Skeletal muscle satellite cell (primary cell): ENCODE results near the gene GSTT4. TPM values are rescaled to one million over a fixed set of nuclear protein-coding genes. Genes with fewer than 3 reads are reported as not detected.
A peak's percentile ranks its signal among the peaks of the same experiment; 100 is the strongest.
"Not testable (repeated sequence)": the region's sequence is repeated elsewhere in the genome, so short reads cannot be mapped to it uniquely, and the experiment has no call there.

Experiments
- H3K27me3 ChIP-seq: 2 replicates; pipeline ENCODE4 v1.7.0; 2013; ENCODE audit warnings: low read length; ENCODE audit not compliant: control insufficient read depth, insufficient read depth
- H3K36me3 ChIP-seq: 2 replicates; pipeline ENCODE4 v1.7.0; 2013; ENCODE audit warnings: mild to moderate bottlenecking, control low read depth, low read length; ENCODE audit not compliant: insufficient read depth
- H3K4me1 ChIP-seq: 2 replicates; pipeline ENCODE4 v1.7.0; 2013; ENCODE audit warnings: low read length; ENCODE audit not compliant: control insufficient read depth, insufficient read depth
- H3K4me2 ChIP-seq: 2 replicates; pipeline ENCODE4 v1.7.0; 2013; ENCODE audit warnings: mild to moderate bottlenecking, low read length
- H3K4me3 ChIP-seq: 2 replicates; pipeline ENCODE4 v1.7.0; 2013; ENCODE audit warnings: low read length
- H3K9ac ChIP-seq: 2 replicates; pipeline ENCODE4 v1.7.0; 2013; ENCODE audit warnings: mild to moderate bottlenecking, low read depth, low read length, moderate library complexity
- H3K9me3 ChIP-seq: replicated peaks from 2 replicates; pipeline ENCODE4 v1.7.0; 2013; ENCODE audit warnings: mild to moderate bottlenecking, control low read depth, low read length
- total RNA-seq: library from RNA; depleted of rRNA; stranded (reverse); fragments of >200 nt; gene quantifications from 2 replicates; pipeline ENCODE4 v1.2.3, GENCODE V29; 2012; rRNA removed

The GSTT4 gene
- not detected in 2 replicates for total RNA-seq

DNA sequence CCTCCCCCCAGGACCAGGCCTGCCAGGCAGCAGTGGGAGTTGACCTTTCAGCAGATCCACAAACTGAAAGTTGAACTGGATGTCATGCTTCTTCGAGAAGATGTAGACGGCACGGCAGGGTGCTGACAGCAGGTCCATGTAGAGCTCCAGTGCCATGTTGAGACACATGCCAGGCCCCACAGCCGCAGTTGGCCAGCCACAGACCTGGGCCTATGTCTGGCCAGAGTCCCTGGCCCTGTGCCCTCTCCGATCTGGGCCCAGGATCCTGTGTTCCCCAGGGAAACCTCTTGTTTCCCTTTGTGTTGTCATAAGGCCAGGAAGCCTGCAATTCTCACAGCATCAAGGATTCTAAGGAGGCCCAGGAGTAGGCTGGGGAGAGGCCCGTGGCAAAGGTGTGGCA is at the start of gene GSTT4:
TSS of gene GSTT4 (minus strand) at position 253 of the 400 bp plus-strand sequence. CDS start at position 156, 97 bp downstream.
- H3K9ac ChIP-seq, result no peak within 1 kb of the TSS
- peak within 1 kb of the TSS; percentile 10 for H3K4me2 ChIP-seq

GRCh38 chr22:24054356-24054755 is 49.1 kb upstream of the GSTT4 start:
- no peak overlapping the region for H3K4me2 ChIP-seq
- H3K4me1 ChIP-seq, result peaks cover 14% of the 10 kb centered on the region
- no peak overlapping the region for H3K4me3 ChIP-seq
- no peaks in the 10 kb centered on the region for H3K9me3 ChIP-seq
- H3K27me3 ChIP-seq, result no peaks in the 10 kb centered on the region
- peaks cover 55% of the 10 kb centered on the region for H3K36me3 ChIP-seq
- no peak overlapping the region for H3K9ac ChIP-seq

More for the DNA sequence above, at the start of gene GSTT4:
- H3K9me3 ChIP-seq, result no peaks in the 10 kb centered on the region
- H3K27me3 ChIP-seq, result peaks cover 13% of the 10 kb centered on the region
- H3K36me3 ChIP-seq, result no peaks in the 10 kb centered on the region
- H3K4me3 ChIP-seq, result no peak within 1 kb of the TSS
- H3K4me1 ChIP-seq, result no peaks in the 10 kb centered on the region

- H3K9ac ChIP-seq, result no peak overlapping the region
- no peak overlapping the region for H3K4me2 ChIP-seq
- peaks cover 8% of the 10 kb centered on the region for H3K4me1 ChIP-seq
- H3K4me3 ChIP-seq, result no peak overlapping the region
- H3K27me3 ChIP-seq, result no peaks in the 10 kb centered on the region
- no peaks in the 10 kb centered on the region for H3K9me3 ChIP-seq
- peaks cover 58% of the 10 kb centered on the region for H3K36me3 ChIP-seq
Measured at GRCh38 chr22:24053481-24054226, 48.4 kb upstream of the GSTT4 start.

DNA sequence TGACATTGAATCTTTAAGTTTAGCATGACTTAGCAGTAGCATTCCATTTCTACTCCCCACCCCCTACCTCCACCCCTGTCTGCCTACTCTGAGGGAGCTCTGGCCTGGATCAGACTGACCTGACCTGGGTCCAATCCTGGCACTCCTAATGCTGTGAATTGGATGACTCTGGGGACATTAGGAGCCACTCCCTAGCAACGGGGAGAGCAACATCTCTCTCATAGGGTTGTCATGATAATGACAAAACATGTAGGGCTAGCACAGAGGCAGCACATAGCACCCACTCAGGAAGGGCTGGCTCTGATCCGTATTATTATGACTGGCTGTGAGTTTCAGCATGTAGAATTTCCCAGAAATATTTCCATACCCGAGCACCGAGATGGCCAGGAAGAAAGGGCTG is 46.3 kb upstream of the GSTT4 start:
- Histone ChIP-seq H3K4me1 (peaks cover 3% of the 10 kb centered on the region), H3K4me2 (no peak overlapping the region), H3K36me3 (peaks cover 53% of the 10 kb centered on the region), H3K27me3 (no peaks in the 10 kb centered on the region), H3K4me3 (no peak overlapping the region), H3K9ac (no peak overlapping the region), H3K9me3 (no peaks in the 10 kb centered on the region)

- Histone ChIP-seq H3K9ac (no peak overlapping the region), H3K4me2 (no peak overlapping the region), H3K27me3 (no peaks in the 10 kb centered on the region), H3K4me1 (peaks cover 8% of the 10 kb centered on the region), H3K36me3 (peaks cover 52% of the 10 kb centered on the region), H3K9me3 (no peaks in the 10 kb centered on the region), H3K4me3 (no peak overlapping the region)
Measured at GRCh38 chr22:24051028-24051427, 45.8 kb upstream of the GSTT4 start.

GRCh38 chr22:24049978-24050377 is 44.7 kb upstream of the GSTT4 start:
- H3K9ac ChIP-seq, result no peak overlapping the region
- no peak overlapping the region for H3K4me2 ChIP-seq
- peaks cover 13% of the 10 kb centered on the region for H3K4me1 ChIP-seq
- no peaks in the 10 kb centered on the region for H3K27me3 ChIP-seq
- no peaks in the 10 kb centered on the region for H3K9me3 ChIP-seq
- H3K36me3 ChIP-seq, result peaks cover 50% of the 10 kb centered on the region
- no peak overlapping the region for H3K4me3 ChIP-seq

DNA sequence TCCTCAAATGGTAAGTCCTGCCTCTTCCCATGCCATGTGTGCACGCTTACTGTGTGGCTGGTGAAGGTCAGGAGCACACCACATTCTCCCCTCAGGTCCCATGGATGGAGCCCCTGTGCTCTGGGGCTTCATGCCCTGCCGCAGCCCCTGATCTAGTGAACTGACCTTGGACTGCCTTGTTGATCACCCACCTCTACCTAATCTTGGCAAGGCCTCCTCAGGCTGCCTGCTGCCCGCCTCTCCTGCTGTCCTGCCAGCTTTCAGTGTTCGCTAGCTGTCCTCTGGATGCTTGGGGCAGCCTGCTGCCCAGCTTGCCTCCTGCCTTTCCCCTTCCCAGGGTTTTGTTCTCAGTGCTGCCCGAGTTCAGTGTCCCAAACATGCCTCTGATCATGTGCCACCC is 44.0 kb upstream of the GSTT4 start:
- H3K36me3 ChIP-seq, result peaks cover 43% of the 10 kb centered on the region
- H3K4me1 ChIP-seq, result peaks cover 16% of the 10 kb centered on the region
- H3K9ac ChIP-seq, result no peak overlapping the region
- no peak overlapping the region for H3K4me3 ChIP-seq
- H3K4me2 ChIP-seq, result no peak overlapping the region
- H3K27me3 ChIP-seq, result no peaks in the 10 kb centered on the region
- H3K9me3 ChIP-seq, result no peaks in the 10 kb centered on the region

GRCh38 chr22:24046024-24046423 is 40.8 kb upstream of the GSTT4 start:
- Histone ChIP-seq H3K4me2 (no peak overlapping the region), H3K36me3 (peaks cover 47% of the 10 kb centered on the region), H3K4me3 (no peak overlapping the region), H3K9me3 (no peaks in the 10 kb centered on the region), H3K4me1 (peaks cover 33% of the 10 kb centered on the region), H3K27me3 (no peaks in the 10 kb centered on the region), H3K9ac (no peak overlapping the region)

- Histone ChIP-seq H3K36me3 (peaks cover 36% of the 10 kb centered on the region), H3K9me3 (no peaks in the 10 kb centered on the region), H3K27me3 (no peaks in the 10 kb centered on the region), H3K4me3 (no peak overlapping the region), H3K4me1 (peaks cover 33% of the 10 kb centered on the region), H3K9ac (no peak overlapping the region), H3K4me2 (peak overlapping the region; percentile 10)
Measured at GRCh38 chr22:24043958-24044357, 38.7 kb upstream of the GSTT4 start.

DNA sequence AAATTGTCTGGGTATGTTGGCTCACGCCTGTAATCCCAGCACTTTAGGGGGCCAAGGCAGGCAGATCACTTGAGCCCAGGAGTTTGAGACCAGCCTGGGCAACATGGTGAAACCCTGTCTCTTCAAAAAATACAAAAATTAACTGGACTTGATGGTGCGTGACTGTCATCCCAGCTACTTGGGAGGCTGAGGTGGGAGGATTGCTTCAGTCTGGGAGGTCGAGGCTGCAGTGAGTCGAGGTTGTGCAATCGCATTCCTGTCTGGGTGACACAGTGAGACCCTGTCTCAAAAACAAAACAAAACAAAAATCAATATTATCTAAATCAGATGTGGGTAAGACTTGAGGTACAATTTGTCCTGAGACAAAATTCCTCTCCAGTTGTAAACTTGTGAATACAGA is 38.2 kb upstream of the GSTT4 start:
- H3K9me3 ChIP-seq, H3K27me3 ChIP-seq, H3K4me3 ChIP-seq, H3K9ac ChIP-seq: not testable (repeated sequence)
- Histone ChIP-seq H3K4me1 (peaks cover 33% of the 10 kb centered on the region), H3K4me2 (peak overlapping the region; percentile 47), H3K36me3 (peaks cover 40% of the 10 kb centered on the region)

DNA sequence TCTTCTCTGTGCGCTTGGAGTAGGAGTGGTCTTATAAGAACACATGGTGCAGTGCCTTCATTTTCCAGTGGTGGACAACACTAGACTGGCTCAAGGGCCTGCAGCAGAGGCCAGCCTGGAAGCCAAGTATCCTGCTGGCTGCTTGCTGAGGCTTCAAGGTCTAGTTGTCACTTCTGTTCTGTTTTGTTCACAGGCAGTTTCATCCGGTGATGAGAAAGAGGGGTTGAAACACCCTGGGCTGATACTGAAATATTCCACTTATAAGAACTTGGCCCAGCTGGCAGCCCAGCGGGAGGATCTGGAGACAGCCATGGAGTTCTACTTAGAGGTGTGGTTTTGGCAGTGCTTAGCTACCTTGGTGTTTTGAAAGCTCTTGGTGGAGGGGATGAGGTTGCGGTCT is 35.7 kb upstream of the GSTT4 start:
- Histone ChIP-seq H3K9me3 (no peaks in the 10 kb centered on the region), H3K36me3 (peaks cover 43% of the 10 kb centered on the region), H3K27me3 (no peaks in the 10 kb centered on the region), H3K4me3 (no peak overlapping the region), H3K4me2 (no peak overlapping the region), H3K9ac (no peak overlapping the region), H3K4me1 (peaks cover 27% of the 10 kb centered on the region)

DNA sequence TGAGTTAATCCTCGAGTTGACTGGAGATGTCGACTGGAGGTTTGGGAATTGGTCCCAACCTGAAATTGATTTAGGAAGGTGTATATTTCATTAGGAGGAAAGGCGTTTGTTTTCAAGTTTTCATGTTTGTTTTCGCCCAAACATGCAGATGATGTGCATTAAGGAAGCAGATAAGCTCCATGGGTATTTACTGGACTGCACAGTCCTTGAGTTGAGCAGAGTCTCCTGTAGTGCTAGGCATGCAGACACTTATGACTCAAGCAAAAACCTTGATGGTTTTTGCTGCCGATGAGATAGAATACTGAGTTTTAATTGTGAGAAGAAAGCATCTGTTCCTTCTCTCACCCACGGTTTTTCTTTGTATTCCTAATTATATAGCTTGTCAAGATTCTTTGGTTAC is 33.8 kb upstream of the GSTT4 start:
- Histone ChIP-seq H3K4me3 (no peak overlapping the region), H3K36me3 (peaks cover 40% of the 10 kb centered on the region)

More for the DNA sequence above, 33.8 kb upstream of the GSTT4 start:
- Histone ChIP-seq H3K27me3 (no peaks in the 10 kb centered on the region), H3K9ac (no peak overlapping the region), H3K9me3 (no peaks in the 10 kb centered on the region), H3K4me2 (no peak overlapping the region), H3K4me1 (peaks cover 18% of the 10 kb centered on the region)
